Brain microvascular endothelial cell (primary cell): ENCODE data around the gene RFC5.
"Not testable (repeated sequence)": the region's sequence is repeated elsewhere in the genome, so short reads cannot be mapped to it uniquely, and the experiment has no call there.

Experiments used
- DNase-seq: peaks from one replicate; pipeline ENCODE4 v3.0.0-alpha.2; 2020
- H3K27ac ChIP-seq: fragments of 250-450 bp; sonication (Bioruptor Pico); 2 replicates; pipeline ENCODE4 v1.5.1; 2020; ENCODE audit warnings: mild to moderate bottlenecking, moderate library complexity
- H3K27me3 ChIP-seq: fragments of 250-450 bp; sonication (Bioruptor Pico); replicated peaks from 2 replicates; pipeline ENCODE4 v1.5.1; 2020; ENCODE audit warnings: mild to moderate bottlenecking
- H3K36me3 ChIP-seq: fragments of 250-450 bp; sonication (Bioruptor Pico); replicated peaks from 2 replicates; pipeline ENCODE4 v1.5.1; 2020; ENCODE audit warnings: mild to moderate bottlenecking
- H3K4me3 ChIP-seq: 2 replicates; pipeline ENCODE4 v1.5.1; 2011; ENCODE audit warnings: low read depth, mild to moderate bottlenecking, control low read depth, low read length, moderate library complexity
- CTCF ChIP-seq: IDR thresholded peaks from 2 replicates; pipeline ENCODE4 v1.5.1; 2011; ENCODE audit warnings: low read depth, mild to moderate bottlenecking, moderate library complexity, low read length, control low read depth, inconsistent platforms; ENCODE audit errors: missing control alignments
- in situ Hi-C: cut with HindIII; loops from 2 replicates; pipeline ENCODE4 v1.10.0; 2017; ENCODE audit warnings: low sequenced_read_pairs, low pct_ligation_motif_present

Gene RFC5

GRCh38 chr12:118070650-118071049 lies 54.1 kb downstream of the RFC5 start:
- DNase-seq: no peak
- H3K27me3 ChIP-seq: no peaks in the 10 kb centered on the region
- no peak overlapping the region for H3K27ac ChIP-seq
- no peak for TF ChIP-seq CTCF
- no peak overlapping the region for H3K4me3 ChIP-seq
- in situ Hi-C loops: no loop called here
- no peaks in the 10 kb centered on the region for H3K36me3 ChIP-seq

- no peak for DNase-seq
- no peak for TF ChIP-seq CTCF
- in situ Hi-C loops: no loop called here
- Histone ChIP-seq H3K4me3 (no peak overlapping the region), H3K36me3 (no peaks in the 10 kb centered on the region), H3K27ac (no peak overlapping the region), H3K27me3 (no peaks in the 10 kb centered on the region)
These were observed 57.3 kb downstream of the RFC5 start for GRCh38 chr12:118073768-118074167.

- H3K27ac ChIP-seq, DNase-seq, H3K4me3 ChIP-seq, H3K27me3 ChIP-seq, in situ Hi-C loops, H3K36me3 ChIP-seq: not testable (repeated sequence)
These were observed 65.0 kb downstream of the RFC5 start for GRCh38 chr12:118081521-118081920.
